HepG2 (cell line): ENCODE data around the gene ERC1. TPM values are rescaled to one million over a fixed set of nuclear protein-coding genes. Genes with fewer than 3 reads are reported as not detected.
A peak's percentile ranks its signal among the peaks of the same experiment; 100 is the strongest.

Experiments used
- ARHGAP35 ChIP-seq: sonication (generic); formaldehyde crosslinking; IDR thresholded peaks from 2 replicates; pipeline ENCODE4 v1.9.0; 2022; ENCODE audit warnings: mild to moderate bottlenecking, inconsistent platforms, moderate library complexity, missing genetic modification reagents, borderline replicate concordance
- CCAR2 ChIP-seq: fragments of 200-400 bp; formaldehyde crosslinking; optimal IDR thresholded peaks from 2 replicates; pipeline ENCODE3; 2018; ENCODE audit warnings: low read depth, mild to moderate bottlenecking, low read length, moderate library complexity
- FLYWCH1 ChIP-seq: sonication (generic); formaldehyde crosslinking; IDR thresholded peaks from 2 replicates; pipeline ENCODE4 v1.8.1; 2023; ENCODE audit warnings: mild to moderate bottlenecking, missing genetic modification reagents
- PAF1 ChIP-seq: IDR thresholded peaks from 2 replicates; pipeline ENCODE4 v1.6.1; 2016; ENCODE audit warnings: missing genetic modification reagents, missing compliant biosample characterization
- TBX2 ChIP-seq: sonication (generic); formaldehyde crosslinking; IDR thresholded peaks from 2 replicates; pipeline ENCODE4 v1.5.0; 2020; ENCODE audit warnings: missing genetic modification reagents, mild to moderate bottlenecking, borderline replicate concordance
- ZFP36L2 ChIP-seq: sonication (generic); formaldehyde crosslinking; IDR thresholded peaks from 2 replicates; pipeline ENCODE4 v1.4.0; 2020; ENCODE audit warnings: missing genetic modification reagents
- ZNF501 ChIP-seq: sonication (generic); formaldehyde crosslinking; IDR thresholded peaks from 2 replicates; pipeline ENCODE4 v1.5.1; 2020; ENCODE audit warnings: mild to moderate bottlenecking, moderate library complexity, missing genetic modification reagents
- ZNF724P ChIP-seq: sonication (generic); formaldehyde crosslinking; IDR thresholded peaks from 2 replicates; pipeline ENCODE4 v1.8.0; 2022; ENCODE audit warnings: missing genetic modification reagents, borderline replicate concordance
- polyA plus RNA-seq, 8 experiments: library from polyadenylated mRNA; depleted of rRNA in 3 of 8; stranded (reverse) in 7 of 8; unstranded in 1 of 8; fragments of >200 nt; fragmentation: Illumina TruSeq in 4 of 8; extraction: Trizol in 4 of 8; gene quantifications; 2 replicates each; pipeline versions ENCODE4 v1.2.1 to v1.2.3, GENCODE V29; 2011 to 2016; ENCODE audit warnings: low read depth in 4 of 8, missing spikeins in 1 of 8, mixed read lengths in 1 of 8; ENCODE audit not compliant: insufficient read depth in 1 of 8
- total RNA-seq, 5 experiments: library from RNA; depleted of rRNA; stranded (reverse); fragments of >200 nt; fragmentation: Illumina TruSeq; extraction: Trizol; gene quantifications; 2 replicates each; pipeline ENCODE4 v1.2.3, GENCODE V29; 2016; ENCODE audit warnings: low read depth in 1 of 5
- TF ChIP-seq, protein P1 (sequence below): sonication (generic); formaldehyde crosslinking; conservative IDR thresholded peaks from 2 replicates; pipeline ENCODE4 v1.8.1; 2023; ENCODE audit warnings: missing genetic modification reagents
- TF ChIP-seq, protein P2 (sequence below): sonication (generic); formaldehyde crosslinking; IDR thresholded peaks from 2 replicates; pipeline ENCODE4 v1.5.0; 2020; ENCODE audit warnings: mild to moderate bottlenecking, missing genetic modification reagents
- TF ChIP-seq, protein P3 (sequence below): sonication (generic); formaldehyde crosslinking; IDR thresholded peaks from 2 replicates; pipeline ENCODE4 v1.4.0; 2020; ENCODE audit warnings: mild to moderate bottlenecking, missing genetic modification reagents
- TF ChIP-seq, protein P4 (sequence below): sonication (generic); formaldehyde crosslinking; IDR thresholded peaks from 2 replicates; pipeline ENCODE4 v1.5.0; 2020; ENCODE audit warnings: missing genetic modification reagents
- TF ChIP-seq, protein P5 (sequence below): sonication (generic); formaldehyde crosslinking; IDR thresholded peaks from 2 replicates; pipeline ENCODE4 v1.4.0; 2020; ENCODE audit warnings: missing genetic modification reagents
- TF ChIP-seq, protein P6 (sequence below): sonication (generic); formaldehyde crosslinking; IDR thresholded peaks from 2 replicates; pipeline ENCODE4 v1.5.0; 2020; ENCODE audit warnings: missing genetic modification reagents

ERC1 gene
- total and polyA plus RNA-seq, 2 of the 13 experiments (the other 11 are each of a cell fraction or from before 2014, with no cell fraction given), result 6.1 to 12.4 TPM

DNA sequence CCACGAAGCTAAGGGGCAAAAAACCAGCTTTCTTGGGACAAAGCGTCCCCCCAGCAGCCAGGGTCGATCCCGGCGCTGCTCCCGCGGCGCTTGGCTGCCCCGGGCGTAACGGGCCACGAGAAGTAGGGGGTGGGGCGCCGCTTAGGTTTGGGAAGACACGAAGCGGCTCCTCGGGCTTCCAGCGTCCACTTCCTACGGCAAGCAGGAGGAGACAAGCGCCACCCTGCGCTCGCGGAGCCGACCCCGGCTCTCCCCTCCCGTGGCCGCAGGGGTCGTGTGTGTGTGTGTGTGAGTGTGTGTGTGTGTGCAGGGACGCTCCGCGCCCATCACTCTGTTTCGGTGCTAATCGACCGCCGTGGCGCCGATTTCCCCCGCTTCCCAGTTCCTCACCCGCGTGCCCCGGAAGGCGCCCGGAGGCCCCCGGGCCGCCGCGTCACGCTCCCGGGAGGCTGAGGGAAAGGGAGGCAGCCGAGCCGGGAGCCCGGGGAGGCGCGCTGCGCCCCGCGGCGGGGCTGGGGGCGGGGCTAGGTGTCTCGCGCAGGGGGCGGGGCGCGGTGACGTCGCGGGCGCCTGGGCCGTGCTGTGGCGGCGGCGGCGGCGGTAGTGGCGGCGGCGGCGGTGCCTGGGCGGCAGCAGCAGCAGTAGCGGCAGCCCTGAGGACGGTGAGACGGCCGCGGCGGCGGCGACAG is at the start of gene ERC1 (continued):
- TF ChIP-seq, protein P1, sequence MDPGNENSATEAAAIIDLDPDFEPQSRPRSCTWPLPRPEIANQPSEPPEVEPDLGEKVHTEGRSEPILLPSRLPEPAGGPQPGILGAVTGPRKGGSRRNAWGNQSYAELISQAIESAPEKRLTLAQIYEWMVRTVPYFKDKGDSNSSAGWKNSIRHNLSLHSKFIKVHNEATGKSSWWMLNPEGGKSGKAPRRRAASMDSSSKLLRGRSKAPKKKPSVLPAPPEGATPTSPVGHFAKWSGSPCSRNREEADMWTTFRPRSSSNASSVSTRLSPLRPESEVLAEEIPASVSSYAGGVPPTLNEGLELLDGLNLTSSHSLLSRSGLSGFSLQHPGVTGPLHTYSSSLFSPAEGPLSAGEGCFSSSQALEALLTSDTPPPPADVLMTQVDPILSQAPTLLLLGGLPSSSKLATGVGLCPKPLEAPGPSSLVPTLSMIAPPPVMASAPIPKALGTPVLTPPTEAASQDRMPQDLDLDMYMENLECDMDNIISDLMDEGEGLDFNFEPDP, result no peak
- TF ChIP-seq, protein P2, sequence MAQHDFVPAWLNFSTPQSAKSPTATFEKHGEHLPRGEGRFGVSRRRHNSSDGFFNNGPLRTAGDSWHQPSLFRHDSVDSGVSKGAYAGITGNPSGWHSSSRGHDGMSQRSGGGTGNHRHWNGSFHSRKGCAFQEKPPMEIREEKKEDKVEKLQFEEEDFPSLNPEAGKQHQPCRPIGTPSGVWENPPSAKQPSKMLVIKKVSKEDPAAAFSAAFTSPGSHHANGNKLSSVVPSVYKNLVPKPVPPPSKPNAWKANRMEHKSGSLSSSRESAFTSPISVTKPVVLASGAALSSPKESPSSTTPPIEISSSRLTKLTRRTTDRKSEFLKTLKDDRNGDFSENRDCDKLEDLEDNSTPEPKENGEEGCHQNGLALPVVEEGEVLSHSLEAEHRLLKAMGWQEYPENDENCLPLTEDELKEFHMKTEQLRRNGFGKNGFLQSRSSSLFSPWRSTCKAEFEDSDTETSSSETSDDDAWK (CRISPR knock-in tag), result no peak
- TF ChIP-seq ZNF501, result peak; percentile 91
- 0 out of 2 replicates have a peak, but pooled peaks have one; percentile 56 for TF ChIP-seq ZNF724P
- peak; percentile 73; the same call in 1 of the 2 replicates for TF ChIP-seq ARHGAP35 (CRISPR knock-in tag)
- no peak for TF ChIP-seq CCAR2
- TF ChIP-seq, protein P3, sequence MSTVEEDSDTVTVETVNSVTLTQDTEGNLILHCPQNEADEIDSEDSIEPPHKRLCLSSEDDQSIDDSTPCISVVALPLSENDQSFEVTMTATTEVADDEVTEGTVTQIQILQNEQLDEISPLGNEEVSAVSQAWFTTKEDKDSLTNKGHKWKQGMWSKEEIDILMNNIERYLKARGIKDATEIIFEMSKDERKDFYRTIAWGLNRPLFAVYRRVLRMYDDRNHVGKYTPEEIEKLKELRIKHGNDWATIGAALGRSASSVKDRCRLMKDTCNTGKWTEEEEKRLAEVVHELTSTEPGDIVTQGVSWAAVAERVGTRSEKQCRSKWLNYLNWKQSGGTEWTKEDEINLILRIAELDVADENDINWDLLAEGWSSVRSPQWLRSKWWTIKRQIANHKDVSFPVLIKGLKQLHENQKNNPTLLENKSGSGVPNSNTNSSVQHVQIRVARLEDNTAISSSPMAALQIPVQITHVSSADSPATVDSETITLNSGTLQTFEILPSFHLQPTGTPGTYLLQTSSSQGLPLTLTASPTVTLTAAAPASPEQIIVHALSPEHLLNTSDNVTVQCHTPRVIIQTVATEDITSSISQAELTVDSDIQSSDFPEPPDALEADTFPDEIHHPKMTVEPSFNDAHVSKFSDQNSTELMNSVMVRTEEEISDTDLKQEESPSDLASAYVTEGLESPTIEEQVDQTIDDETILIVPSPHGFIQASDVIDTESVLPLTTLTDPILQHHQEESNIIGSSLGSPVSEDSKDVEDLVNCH (CRISPR knock-in tag), result no peak
- TF ChIP-seq, protein P4, sequence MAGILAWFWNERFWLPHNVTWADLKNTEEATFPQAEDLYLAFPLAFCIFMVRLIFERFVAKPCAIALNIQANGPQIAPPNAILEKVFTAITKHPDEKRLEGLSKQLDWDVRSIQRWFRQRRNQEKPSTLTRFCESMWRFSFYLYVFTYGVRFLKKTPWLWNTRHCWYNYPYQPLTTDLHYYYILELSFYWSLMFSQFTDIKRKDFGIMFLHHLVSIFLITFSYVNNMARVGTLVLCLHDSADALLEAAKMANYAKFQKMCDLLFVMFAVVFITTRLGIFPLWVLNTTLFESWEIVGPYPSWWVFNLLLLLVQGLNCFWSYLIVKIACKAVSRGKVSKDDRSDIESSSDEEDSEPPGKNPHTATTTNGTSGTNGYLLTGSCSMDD (CRISPR knock-in tag), result no peak
- TF ChIP-seq ZFP36L2 (CRISPR knock-in tag), result no peak
- TF ChIP-seq FLYWCH1 (CRISPR knock-in tag), result 0 out of 2 replicates have a peak, but pooled peaks have one; percentile 31
- TF ChIP-seq, protein P5, sequence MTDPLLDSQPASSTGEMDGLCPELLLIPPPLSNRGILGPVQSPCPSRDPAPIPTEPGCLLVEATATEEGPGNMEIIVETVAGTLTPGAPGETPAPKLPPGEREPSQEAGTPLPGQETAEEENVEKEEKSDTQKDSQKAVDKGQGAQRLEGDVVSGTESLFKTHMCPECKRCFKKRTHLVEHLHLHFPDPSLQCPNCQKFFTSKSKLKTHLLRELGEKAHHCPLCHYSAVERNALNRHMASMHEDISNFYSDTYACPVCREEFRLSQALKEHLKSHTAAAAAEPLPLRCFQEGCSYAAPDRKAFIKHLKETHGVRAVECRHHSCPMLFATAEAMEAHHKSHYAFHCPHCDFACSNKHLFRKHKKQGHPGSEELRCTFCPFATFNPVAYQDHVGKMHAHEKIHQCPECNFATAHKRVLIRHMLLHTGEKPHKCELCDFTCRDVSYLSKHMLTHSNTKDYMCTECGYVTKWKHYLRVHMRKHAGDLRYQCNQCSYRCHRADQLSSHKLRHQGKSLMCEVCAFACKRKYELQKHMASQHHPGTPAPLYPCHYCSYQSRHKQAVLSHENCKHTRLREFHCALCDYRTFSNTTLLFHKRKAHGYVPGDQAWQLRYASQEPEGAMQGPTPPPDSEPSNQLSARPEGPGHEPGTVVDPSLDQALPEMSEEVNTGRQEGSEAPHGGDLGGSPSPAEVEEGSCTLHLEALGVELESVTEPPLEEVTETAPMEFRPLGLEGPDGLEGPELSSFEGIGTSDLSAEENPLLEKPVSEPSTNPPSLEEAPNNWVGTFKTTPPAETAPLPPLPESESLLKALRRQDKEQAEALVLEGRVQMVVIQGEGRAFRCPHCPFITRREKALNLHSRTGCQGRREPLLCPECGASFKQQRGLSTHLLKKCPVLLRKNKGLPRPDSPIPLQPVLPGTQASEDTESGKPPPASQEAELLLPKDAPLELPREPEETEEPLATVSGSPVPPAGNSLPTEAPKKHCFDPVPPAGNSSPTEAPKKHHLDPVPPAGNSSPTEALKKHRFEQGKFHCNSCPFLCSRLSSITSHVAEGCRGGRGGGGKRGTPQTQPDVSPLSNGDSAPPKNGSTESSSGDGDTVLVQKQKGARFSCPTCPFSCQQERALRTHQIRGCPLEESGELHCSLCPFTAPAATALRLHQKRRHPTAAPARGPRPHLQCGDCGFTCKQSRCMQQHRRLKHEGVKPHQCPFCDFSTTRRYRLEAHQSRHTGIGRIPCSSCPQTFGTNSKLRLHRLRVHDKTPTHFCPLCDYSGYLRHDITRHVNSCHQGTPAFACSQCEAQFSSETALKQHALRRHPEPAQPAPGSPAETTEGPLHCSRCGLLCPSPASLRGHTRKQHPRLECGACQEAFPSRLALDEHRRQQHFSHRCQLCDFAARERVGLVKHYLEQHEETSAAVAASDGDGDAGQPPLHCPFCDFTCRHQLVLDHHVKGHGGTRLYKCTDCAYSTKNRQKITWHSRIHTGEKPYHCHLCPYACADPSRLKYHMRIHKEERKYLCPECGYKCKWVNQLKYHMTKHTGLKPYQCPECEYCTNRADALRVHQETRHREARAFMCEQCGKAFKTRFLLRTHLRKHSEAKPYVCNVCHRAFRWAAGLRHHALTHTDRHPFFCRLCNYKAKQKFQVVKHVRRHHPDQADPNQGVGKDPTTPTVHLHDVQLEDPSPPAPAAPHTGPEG (CRISPR knock-in tag), result peak; percentile 37; the same call in 1 of the 2 replicates
- TF ChIP-seq TBX2 (CRISPR knock-in tag), result peak; percentile 75
- TF ChIP-seq, protein P6, sequence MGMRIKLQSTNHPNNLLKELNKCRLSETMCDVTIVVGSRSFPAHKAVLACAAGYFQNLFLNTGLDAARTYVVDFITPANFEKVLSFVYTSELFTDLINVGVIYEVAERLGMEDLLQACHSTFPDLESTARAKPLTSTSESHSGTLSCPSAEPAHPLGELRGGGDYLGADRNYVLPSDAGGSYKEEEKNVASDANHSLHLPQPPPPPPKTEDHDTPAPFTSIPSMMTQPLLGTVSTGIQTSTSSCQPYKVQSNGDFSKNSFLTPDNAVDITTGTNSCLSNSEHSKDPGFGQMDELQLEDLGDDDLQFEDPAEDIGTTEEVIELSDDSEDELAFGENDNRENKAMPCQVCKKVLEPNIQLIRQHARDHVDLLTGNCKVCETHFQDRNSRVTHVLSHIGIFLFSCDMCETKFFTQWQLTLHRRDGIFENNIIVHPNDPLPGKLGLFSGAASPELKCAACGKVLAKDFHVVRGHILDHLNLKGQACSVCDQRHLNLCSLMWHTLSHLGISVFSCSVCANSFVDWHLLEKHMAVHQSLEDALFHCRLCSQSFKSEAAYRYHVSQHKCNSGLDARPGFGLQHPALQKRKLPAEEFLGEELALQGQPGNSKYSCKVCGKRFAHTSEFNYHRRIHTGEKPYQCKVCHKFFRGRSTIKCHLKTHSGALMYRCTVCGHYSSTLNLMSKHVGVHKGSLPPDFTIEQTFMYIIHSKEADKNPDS, result no peak
- no peak for TF ChIP-seq PAF1 (CRISPR knock-in tag)
